Breast epithelium (tissue), 3 donors: ENCODE data around the gene SVBP.

ENCODE experiments used
- POLR2A ChIP-seq: fragments of 450-650 bp; IDR thresholded peaks from one replicate; pipeline ENCODE4 v1.6.1; 2016; ENCODE audit warnings: antibody characterized with exemption, mild to moderate bottlenecking, moderate library complexity
- POLR2AphosphoS5 ChIP-seq, 3 donors: sonication (generic); formaldehyde crosslinking; IDR thresholded peaks; one replicate each; pipeline ENCODE4 v1.6.1; 2017; ENCODE audit warnings: antibody characterized with exemption in 3 of 3
- TF ChIP-seq, protein P1 (sequence below), 3 donors: fragments of 450-650 bp; IDR thresholded peaks; one replicate each; pipeline ENCODE4 v1.5.1; 2016 to 2017; ENCODE audit warnings: antibody characterized with exemption in 3 of 3, mild to moderate bottlenecking in 3 of 3, moderate library complexity in 3 of 3

DNA sequence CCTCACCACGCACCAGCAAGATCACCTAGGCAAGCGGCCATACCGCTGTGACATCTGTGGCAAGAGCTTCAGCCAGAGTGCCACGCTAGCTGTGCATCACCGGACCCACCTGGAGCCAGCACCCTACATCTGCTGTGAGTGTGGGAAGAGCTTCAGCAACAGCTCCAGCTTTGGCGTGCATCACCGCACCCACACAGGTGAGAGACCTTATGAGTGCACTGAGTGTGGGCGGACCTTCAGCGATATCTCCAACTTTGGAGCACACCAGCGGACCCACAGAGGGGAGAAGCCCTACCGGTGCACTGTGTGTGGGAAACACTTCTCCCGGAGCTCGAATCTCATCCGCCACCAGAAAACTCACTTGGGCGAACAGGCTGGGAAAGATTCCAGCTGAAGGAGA lies 34.2 kb upstream of the SVBP start:
- TF ChIP-seq, protein P1, sequence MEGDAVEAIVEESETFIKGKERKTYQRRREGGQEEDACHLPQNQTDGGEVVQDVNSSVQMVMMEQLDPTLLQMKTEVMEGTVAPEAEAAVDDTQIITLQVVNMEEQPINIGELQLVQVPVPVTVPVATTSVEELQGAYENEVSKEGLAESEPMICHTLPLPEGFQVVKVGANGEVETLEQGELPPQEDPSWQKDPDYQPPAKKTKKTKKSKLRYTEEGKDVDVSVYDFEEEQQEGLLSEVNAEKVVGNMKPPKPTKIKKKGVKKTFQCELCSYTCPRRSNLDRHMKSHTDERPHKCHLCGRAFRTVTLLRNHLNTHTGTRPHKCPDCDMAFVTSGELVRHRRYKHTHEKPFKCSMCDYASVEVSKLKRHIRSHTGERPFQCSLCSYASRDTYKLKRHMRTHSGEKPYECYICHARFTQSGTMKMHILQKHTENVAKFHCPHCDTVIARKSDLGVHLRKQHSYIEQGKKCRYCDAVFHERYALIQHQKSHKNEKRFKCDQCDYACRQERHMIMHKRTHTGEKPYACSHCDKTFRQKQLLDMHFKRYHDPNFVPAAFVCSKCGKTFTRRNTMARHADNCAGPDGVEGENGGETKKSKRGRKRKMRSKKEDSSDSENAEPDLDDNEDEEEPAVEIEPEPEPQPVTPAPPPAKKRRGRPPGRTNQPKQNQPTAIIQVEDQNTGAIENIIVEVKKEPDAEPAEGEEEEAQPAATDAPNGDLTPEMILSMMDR (IDR thresholded peaks at IDR 0.05) = no peak
- no peak for TF ChIP-seq POLR2A
- TF ChIP-seq POLR2AphosphoS5 (IDR thresholded peaks at IDR 0.05) = no peak
